HL-60 (cell line): Measurements from ENCODE around the gene P2RX5.
A peak's percentile ranks its signal among the peaks of the same experiment; 100 is the strongest.

ENCODE experiments used
- DNase-seq, 2 experiments: peaks; one replicate each; pipeline ENCODE4 v3.0.0-alpha.2; 2010 to 2020; ENCODE audit warnings: low read depth in 1 of 2, low spot score in 1 of 2
- H3K27ac ChIP-seq: fragments of 250-450 bp; sonication (Bioruptor Pico); replicated peaks from 2 replicates; pipeline ENCODE4 v1.5.1; 2020; ENCODE audit warnings: mild to moderate bottlenecking, moderate library complexity
- H3K27me3 ChIP-seq: fragments of 250-450 bp; sonication (Bioruptor Pico); 2 replicates; pipeline ENCODE4 v1.5.1; 2021; ENCODE audit warnings: mild to moderate bottlenecking, moderate library complexity; ENCODE audit not compliant: insufficient read depth, poor library complexity, severe bottlenecking
- H3K4me3 ChIP-seq: replicated peaks from 2 replicates; pipeline ENCODE4 v1.5.1; 2011; ENCODE audit warnings: mild to moderate bottlenecking, control low read depth, low read length; ENCODE audit not compliant: insufficient read depth
- GABPA ChIP-seq: IDR thresholded peaks from 2 replicates; pipeline ENCODE4 v1.6.1; 2012; ENCODE audit warnings: low read depth
- POLR2AphosphoS5 ChIP-seq: IDR thresholded peaks from 2 replicates; pipeline ENCODE4 v1.6.1; 2012; ENCODE audit warnings: low read depth
- SPI1 ChIP-seq: IDR thresholded peaks from 2 replicates; pipeline ENCODE4 v1.6.1; 2012; ENCODE audit warnings: low read depth, mild to moderate bottlenecking, borderline replicate concordance
- TF ChIP-seq, protein P1 (sequence below): IDR thresholded peaks from 2 replicates; pipeline ENCODE4 v1.6.1; 2012; ENCODE audit warnings: low read depth; ENCODE audit not compliant: insufficient replicate concordance
- TF ChIP-seq, protein P2 (sequence below): IDR thresholded peaks from one replicate; pipeline ENCODE4 v1.5.1; 2011; ENCODE audit warnings: low read length, control low read depth, inconsistent platforms; ENCODE audit not compliant: insufficient read depth

P2RX5 gene

DNA sequence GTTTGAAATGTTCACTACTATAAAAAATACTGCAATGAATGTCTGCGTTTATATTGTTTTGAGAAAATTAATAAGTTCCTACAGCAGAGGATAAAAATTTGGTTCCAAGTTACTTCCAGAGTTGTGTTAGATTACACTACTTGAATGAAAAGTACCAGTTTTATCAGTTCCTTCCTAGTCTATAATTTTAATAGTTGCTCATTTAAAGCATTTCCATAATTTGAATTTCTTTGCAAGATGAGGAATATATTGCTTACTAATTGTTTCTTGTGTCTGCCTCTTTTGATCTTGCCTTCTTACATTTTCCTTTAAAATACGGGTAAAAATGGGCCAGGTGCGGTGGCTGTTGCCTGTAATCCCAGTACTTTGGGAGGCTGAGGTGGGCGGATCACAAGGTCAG, 23.4 kb downstream of the P2RX5 start:
- Histone ChIP-seq H3K4me3 (no peak overlapping the region), H3K27ac (no peak overlapping the region), H3K27me3 (no peaks in the 10 kb centered on the region)
- TF ChIP-seq GABPA (no peak), SPI1 (no peak), POLR2AphosphoS5 (no peak)
- TF ChIP-seq, protein P1, sequence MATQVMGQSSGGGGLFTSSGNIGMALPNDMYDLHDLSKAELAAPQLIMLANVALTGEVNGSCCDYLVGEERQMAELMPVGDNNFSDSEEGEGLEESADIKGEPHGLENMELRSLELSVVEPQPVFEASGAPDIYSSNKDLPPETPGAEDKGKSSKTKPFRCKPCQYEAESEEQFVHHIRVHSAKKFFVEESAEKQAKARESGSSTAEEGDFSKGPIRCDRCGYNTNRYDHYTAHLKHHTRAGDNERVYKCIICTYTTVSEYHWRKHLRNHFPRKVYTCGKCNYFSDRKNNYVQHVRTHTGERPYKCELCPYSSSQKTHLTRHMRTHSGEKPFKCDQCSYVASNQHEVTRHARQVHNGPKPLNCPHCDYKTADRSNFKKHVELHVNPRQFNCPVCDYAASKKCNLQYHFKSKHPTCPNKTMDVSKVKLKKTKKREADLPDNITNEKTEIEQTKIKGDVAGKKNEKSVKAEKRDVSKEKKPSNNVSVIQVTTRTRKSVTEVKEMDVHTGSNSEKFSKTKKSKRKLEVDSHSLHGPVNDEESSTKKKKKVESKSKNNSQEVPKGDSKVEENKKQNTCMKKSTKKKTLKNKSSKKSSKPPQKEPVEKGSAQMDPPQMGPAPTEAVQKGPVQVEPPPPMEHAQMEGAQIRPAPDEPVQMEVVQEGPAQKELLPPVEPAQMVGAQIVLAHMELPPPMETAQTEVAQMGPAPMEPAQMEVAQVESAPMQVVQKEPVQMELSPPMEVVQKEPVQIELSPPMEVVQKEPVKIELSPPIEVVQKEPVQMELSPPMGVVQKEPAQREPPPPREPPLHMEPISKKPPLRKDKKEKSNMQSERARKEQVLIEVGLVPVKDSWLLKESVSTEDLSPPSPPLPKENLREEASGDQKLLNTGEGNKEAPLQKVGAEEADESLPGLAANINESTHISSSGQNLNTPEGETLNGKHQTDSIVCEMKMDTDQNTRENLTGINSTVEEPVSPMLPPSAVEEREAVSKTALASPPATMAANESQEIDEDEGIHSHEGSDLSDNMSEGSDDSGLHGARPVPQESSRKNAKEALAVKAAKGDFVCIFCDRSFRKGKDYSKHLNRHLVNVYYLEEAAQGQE: no peak
- TF ChIP-seq, protein P2, sequence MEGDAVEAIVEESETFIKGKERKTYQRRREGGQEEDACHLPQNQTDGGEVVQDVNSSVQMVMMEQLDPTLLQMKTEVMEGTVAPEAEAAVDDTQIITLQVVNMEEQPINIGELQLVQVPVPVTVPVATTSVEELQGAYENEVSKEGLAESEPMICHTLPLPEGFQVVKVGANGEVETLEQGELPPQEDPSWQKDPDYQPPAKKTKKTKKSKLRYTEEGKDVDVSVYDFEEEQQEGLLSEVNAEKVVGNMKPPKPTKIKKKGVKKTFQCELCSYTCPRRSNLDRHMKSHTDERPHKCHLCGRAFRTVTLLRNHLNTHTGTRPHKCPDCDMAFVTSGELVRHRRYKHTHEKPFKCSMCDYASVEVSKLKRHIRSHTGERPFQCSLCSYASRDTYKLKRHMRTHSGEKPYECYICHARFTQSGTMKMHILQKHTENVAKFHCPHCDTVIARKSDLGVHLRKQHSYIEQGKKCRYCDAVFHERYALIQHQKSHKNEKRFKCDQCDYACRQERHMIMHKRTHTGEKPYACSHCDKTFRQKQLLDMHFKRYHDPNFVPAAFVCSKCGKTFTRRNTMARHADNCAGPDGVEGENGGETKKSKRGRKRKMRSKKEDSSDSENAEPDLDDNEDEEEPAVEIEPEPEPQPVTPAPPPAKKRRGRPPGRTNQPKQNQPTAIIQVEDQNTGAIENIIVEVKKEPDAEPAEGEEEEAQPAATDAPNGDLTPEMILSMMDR: no peak
- DNase-seq: no peak

DNA sequence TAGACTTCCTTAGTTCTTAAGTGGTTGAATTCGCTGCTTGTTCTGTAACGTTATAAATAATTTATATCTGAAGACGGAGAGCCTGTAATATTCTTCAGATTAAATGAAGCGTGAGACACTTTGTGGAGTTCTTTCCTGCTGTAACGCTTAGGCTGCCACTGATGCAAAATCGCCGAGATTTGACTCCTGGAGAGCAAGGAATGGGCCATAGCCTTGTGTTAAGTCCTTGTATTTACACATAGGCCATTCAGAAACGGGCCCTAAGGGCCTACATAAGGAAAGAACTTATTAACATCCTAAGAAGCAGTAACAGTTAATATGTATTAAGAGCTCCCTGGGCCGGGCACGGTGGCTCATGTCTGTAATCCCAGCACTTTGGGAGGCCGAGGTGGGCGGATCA, 26.4 kb downstream of the P2RX5 start:
- DNase-seq: no peak
- no peak overlapping the region; the same call in 1 of the 2 replicates for H3K27ac ChIP-seq
- H3K4me3 ChIP-seq: peak overlapping the region; percentile 90
- TF ChIP-seq, protein P2: no peak
- TF ChIP-seq SPI1 (no peak), POLR2AphosphoS5 (no peak), GABPA (no peak)
- TF ChIP-seq, protein P1: no peak
- H3K27me3 ChIP-seq: no peaks in the 10 kb centered on the region

DNA sequence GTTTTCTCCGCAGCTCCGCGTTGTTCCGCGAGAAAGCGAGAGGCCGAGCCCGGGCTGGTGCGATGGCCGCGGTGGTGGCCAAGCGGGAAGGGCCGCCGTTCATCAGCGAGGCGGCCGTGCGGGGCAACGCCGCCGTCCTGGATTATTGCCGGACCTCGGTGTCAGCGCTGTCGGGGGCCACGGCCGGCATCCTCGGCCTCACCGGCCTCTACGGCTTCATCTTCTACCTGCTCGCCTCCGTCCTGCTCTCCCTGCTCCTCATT, 26.9 kb downstream of the P2RX5 start:
- peak overlapping the region; percentile 85 for H3K27ac ChIP-seq

More for the DNA sequence above, 26.9 kb downstream of the P2RX5 start:
- peak overlapping the region; percentile 90 for H3K4me3 ChIP-seq
- no peak for DNase-seq
- no peak for TF ChIP-seq POLR2AphosphoS5
- TF ChIP-seq GABPA: no peak
- no peak for TF ChIP-seq SPI1
- TF ChIP-seq, protein P2: no peak
- TF ChIP-seq, protein P1: no peak
- no peaks in the 10 kb centered on the region for H3K27me3 ChIP-seq
